Left lung (tissue), 10 donors: ENCODE results near the gene INTU. TPM values are rescaled to one million over a fixed set of nuclear protein-coding genes. Genes with fewer than 3 reads are reported as not detected.

Experiments used
- ATAC-seq: fragments of 200-7000 bp; cut with Tn5 transposase; one replicate; pipeline ENCODE4 v1.9.1; 2020; ENCODE audit warnings: moderate library complexity
- DNase-seq, 4 donors: peaks; one replicate each; pipeline ENCODE4 v3.0.0-alpha.2; 2013 to 2020
- H3K27ac ChIP-seq, 2 donors: fragments of 200-600 bp; sonication (generic) in 1 of 2; one replicate each; pipeline versions ENCODE4 v1.5.0 to v1.8.0; 2020 to 2021
- H3K27me3 ChIP-seq, 2 donors: fragments of 200-600 bp; sonication (generic) in 1 of 2; one replicate each; pipeline versions ENCODE4 v1.5.0 to v1.8.0; 2020 to 2021
- H3K36me3 ChIP-seq, 2 donors: fragments of 200-600 bp; sonication (generic) in 1 of 2; one replicate each; pipeline versions ENCODE4 v1.5.0 to v1.8.0; 2020 to 2021
- H3K4me1 ChIP-seq, 2 donors: fragments of 200-600 bp; one replicate each; pipeline ENCODE4 v1.8.0; 2021
- H3K4me3 ChIP-seq, 2 donors: fragments of 200-600 bp; sonication (generic) in 1 of 2; one replicate each; pipeline versions ENCODE4 v1.5.0 to v1.8.0; 2020 to 2021; ENCODE audit warnings: mild to moderate bottlenecking in 1 of 2
- H3K9me3 ChIP-seq, 2 donors: fragments of 200-600 bp; sonication (generic) in 1 of 2; one replicate each; pipeline versions ENCODE4 v1.5.0 to v1.8.0; 2020 to 2021
- intact Hi-C, 2 donors: fragments of 100-400 bp; cut with DNase I; formaldehyde crosslinking; loops; one replicate each; pipeline versions ENCODE4 v1.11.2 to v1.14.2; 2022
- polyA plus RNA-seq, 6 donors: library from polyadenylated mRNA; unstranded; fragments of 120-200 nt; gene quantifications; one replicate each; pipeline ENCODE4 v1.2.1, GENCODE V29; 2013; ENCODE audit not compliant: insufficient read length in 6 of 6
- total RNA-seq, 2 donors: library from RNA; stranded (reverse); fragmentation: NEBNext Ultra II Directional; extraction: Animal tissue kit (Norgen Biotek cat#: 25700); gene quantifications; one replicate each; pipeline ENCODE4 v1.2.1, GENCODE V29; 2021
- TF ChIP-seq, protein P1 (sequence below), 2 donors: fragments of 200-600 bp; sonication (generic) in 1 of 2; IDR thresholded peaks; one replicate each; pipeline versions ENCODE4 v1.5.0 to v1.8.0; 2021; ENCODE audit warnings: antibody characterized with exemption in 2 of 2
- donor health status: DM: no; HTN: yes; CAD: no.
- donor health status: DM: no; HTN: no; CAD: no.

Gene INTU
- total and polyA plus RNA-seq, 8 donors: 8.8 to 48.2 (median 31.1) TPM

DNA sequence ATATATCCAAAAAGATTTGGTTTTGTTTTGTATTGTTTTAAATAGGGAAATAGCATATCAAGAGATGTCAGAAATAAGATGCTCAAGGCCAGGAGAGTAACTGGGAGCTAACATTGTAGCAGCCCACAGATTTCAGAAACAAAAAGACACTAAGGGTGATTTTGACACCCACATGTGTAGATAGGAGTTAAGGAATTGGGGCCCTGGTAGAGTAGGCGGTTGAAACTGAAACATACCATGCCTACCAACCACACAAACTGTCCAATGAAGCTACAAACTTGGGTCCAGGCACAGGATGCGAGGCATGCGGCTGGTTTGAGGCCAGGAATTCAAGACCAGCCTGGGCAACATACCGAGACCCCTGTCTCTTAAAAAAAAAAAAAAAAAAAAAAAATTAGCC is 143.1 kb downstream of the INTU start:
- ATAC-seq: no peak
- intact Hi-C loops: no loop called here
- no peak overlapping the region for H3K27ac ChIP-seq

More for the DNA sequence above, 143.1 kb downstream of the INTU start:
- H3K4me1 ChIP-seq: no peaks in the 10 kb centered on the region
- no peaks in the 10 kb centered on the region for H3K36me3 ChIP-seq
- H3K9me3 ChIP-seq: no peaks in the 10 kb centered on the region
- no peak overlapping the region for H3K4me3 ChIP-seq
- H3K27me3 ChIP-seq: peaks cover 5 to 17% of the 10 kb centered on the region in 2 donors
- peak in 1 of 4 donors; percentile 6 for DNase-seq
- TF ChIP-seq, protein P1, sequence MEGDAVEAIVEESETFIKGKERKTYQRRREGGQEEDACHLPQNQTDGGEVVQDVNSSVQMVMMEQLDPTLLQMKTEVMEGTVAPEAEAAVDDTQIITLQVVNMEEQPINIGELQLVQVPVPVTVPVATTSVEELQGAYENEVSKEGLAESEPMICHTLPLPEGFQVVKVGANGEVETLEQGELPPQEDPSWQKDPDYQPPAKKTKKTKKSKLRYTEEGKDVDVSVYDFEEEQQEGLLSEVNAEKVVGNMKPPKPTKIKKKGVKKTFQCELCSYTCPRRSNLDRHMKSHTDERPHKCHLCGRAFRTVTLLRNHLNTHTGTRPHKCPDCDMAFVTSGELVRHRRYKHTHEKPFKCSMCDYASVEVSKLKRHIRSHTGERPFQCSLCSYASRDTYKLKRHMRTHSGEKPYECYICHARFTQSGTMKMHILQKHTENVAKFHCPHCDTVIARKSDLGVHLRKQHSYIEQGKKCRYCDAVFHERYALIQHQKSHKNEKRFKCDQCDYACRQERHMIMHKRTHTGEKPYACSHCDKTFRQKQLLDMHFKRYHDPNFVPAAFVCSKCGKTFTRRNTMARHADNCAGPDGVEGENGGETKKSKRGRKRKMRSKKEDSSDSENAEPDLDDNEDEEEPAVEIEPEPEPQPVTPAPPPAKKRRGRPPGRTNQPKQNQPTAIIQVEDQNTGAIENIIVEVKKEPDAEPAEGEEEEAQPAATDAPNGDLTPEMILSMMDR (IDR thresholded peaks at IDR 0.05): no peak

Other genes starting within 250 kb of the INTU start
- not detected for gene SLC25A31, start 97.4 kb downstream of the INTU start, total RNA-seq
- gene SLC25A31, start 97.4 kb downstream of the INTU start, polyA plus RNA-seq: under 1 TPM in 2 of 6 donors, not detected in 4; 0.10 TPM
- 1 to 10 TPM; 6.1 to 8.3 TPM for gene HSPA4L, start 149.4 kb downstream of the INTU start, total RNA-seq
- 100 to 1,000 TPM in 1 of 6 donors, 10 to 100 TPM in 1, 1 to 10 TPM in 4; 6.1 to 201 (median 8.0) TPM for gene HSPA4L, start 149.4 kb downstream of the INTU start, polyA plus RNA-seq
- gene PLK4, start 247.9 kb downstream of the INTU start, total RNA-seq: 1 to 10 TPM; 4.7 to 5.8 TPM
- gene PLK4, start 247.9 kb downstream of the INTU start, polyA plus RNA-seq: 10 to 100 TPM; 20.2 to 35.3 (median 27.9) TPM